WTC11 (cell line): ENCODE data around the gene LAMC3.

Source experiments
- CTCF ChIP-seq: fragments of 200-600 bp; IDR thresholded peaks from 2 replicates; pipeline ENCODE4 v1.8.0; 2022; ENCODE audit warnings: antibody characterized with exemption
- E2F5 ChIP-seq: sonication (generic); formaldehyde crosslinking; IDR thresholded peaks from 2 replicates; pipeline ENCODE4 v1.8.1; 2022; ENCODE audit warnings: mild to moderate bottlenecking, moderate library complexity, missing genetic modification reagents
- FOXJ3 ChIP-seq: sonication (generic); formaldehyde crosslinking; IDR thresholded peaks from 2 replicates; pipeline ENCODE4 v1.9.0; 2021; ENCODE audit warnings: missing genetic modification reagents, mild to moderate bottlenecking, borderline replicate concordance
- MAX ChIP-seq: sonication (generic); formaldehyde crosslinking; IDR thresholded peaks from 2 replicates; pipeline ENCODE4 v1.8.0; 2022; ENCODE audit warnings: mild to moderate bottlenecking, missing genetic modification reagents
- PRDM15 ChIP-seq: sonication (generic); formaldehyde crosslinking; IDR thresholded peaks from 2 replicates; pipeline ENCODE4 v1.8.0; 2022; ENCODE audit warnings: missing genetic modification reagents
- TP53 ChIP-seq: sonication (generic); formaldehyde crosslinking; IDR thresholded peaks from 2 replicates; pipeline ENCODE4 v1.8.1; 2023; ENCODE audit warnings: mild to moderate bottlenecking, missing genetic modification reagents
- ZNF121 ChIP-seq: sonication (generic); formaldehyde crosslinking; IDR thresholded peaks from 2 replicates; pipeline ENCODE4 v1.8.0; 2023; ENCODE audit warnings: missing genetic modification reagents
- ZNF423 ChIP-seq: fragments of 250-450 bp; sonication (Bioruptor Pico); IDR thresholded peaks from 2 replicates; pipeline ENCODE4 v2.1.2; 2022; ENCODE audit warnings: mild to moderate bottlenecking, moderate library complexity
- TF ChIP-seq, protein P1 (sequence below): sonication (generic); formaldehyde crosslinking; IDR thresholded peaks from 2 replicates; pipeline ENCODE4 v1.8.1; 2022; ENCODE audit warnings: low read depth, missing genetic modification reagents, borderline replicate concordance

DNA sequence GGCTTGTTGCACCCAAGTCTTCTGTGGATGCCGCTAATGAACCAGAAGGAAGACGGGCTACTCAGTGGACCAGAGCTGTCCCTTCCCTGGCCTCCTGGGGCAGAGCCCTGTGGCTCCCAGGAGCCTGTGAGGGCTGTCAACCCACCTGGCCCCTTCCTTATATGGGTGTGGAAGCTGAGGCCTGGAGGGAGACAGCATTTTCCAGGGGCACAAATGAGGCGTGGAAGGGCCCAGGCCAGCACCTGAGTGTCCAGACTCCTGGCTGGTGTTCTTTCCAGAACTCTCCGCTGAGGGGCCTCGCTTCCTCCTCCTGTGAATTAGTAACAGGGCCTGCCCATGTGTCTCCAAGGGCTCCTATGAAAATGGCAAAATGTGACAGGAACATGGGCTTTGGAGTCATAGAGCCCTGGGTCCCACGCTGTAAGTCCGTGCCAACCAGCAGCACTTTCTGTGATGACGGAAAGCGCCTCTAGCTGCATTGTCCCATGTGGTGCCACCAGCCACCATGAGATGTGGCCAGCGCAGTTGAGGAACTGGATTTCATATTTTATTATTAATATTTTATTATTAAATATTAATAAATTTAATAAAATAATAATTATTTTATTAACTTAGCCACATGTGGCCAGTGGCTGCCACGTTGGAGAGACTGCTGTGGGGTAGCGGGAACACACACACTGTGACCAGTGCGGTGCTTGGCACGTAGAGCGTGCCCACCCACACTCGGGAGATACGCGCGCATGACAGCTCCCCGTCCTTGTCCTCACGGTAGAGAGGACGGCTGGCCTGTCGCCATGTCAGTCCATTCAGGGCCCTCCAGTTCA lies 18.3 kb downstream of the LAMC3 start:
- TF ChIP-seq ZNF121: no peak
- TF ChIP-seq, protein P1, sequence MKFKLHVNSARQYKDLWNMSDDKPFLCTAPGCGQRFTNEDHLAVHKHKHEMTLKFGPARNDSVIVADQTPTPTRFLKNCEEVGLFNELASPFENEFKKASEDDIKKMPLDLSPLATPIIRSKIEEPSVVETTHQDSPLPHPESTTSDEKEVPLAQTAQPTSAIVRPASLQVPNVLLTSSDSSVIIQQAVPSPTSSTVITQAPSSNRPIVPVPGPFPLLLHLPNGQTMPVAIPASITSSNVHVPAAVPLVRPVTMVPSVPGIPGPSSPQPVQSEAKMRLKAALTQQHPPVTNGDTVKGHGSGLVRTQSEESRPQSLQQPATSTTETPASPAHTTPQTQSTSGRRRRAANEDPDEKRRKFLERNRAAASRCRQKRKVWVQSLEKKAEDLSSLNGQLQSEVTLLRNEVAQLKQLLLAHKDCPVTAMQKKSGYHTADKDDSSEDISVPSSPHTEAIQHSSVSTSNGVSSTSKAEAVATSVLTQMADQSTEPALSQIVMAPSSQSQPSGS (CRISPR knock-in tag): no peak
- no peak for TF ChIP-seq CTCF
- TF ChIP-seq ZNF423 (CRISPR knock-in tag): no peak
- TF ChIP-seq FOXJ3: no peak
- TF ChIP-seq MAX (CRISPR knock-in tag): no peak
- TF ChIP-seq E2F5: no peak
- no peak for TF ChIP-seq TP53 (CRISPR knock-in tag)
- TF ChIP-seq PRDM15 (CRISPR knock-in tag): no peak
